H1 (cell line): ENCODE data around the gene TTF1. TPM values are rescaled to one million over a fixed set of nuclear protein-coding genes. Genes with fewer than 3 reads are reported as not detected.

Source experiments
- CTCF ChIA-PET: fragments of 300-600 bp; sonication (Branson Sonifier 250); formaldehyde crosslinking; loops from one replicate; lab custom pipeline; 2021; ENCODE audit not compliant: partially characterized antibody; lab: Charles Lee
- POLR2A ChIA-PET: fragments of 300-600 bp; sonication (Branson Sonifier 250); formaldehyde crosslinking; loops from one replicate; lab custom pipeline; 2021; ENCODE audit warnings: inconsistent platforms; ENCODE audit not compliant: partially characterized antibody; lab: Charles Lee
- DNase-seq, 2 experiments: peaks; one replicate each; pipeline versions ENCODE4 v3.0.0 to v3.0.0-alpha.2; 2010 to 2022; ENCODE audit warnings: low spot score in 2 of 2, low read depth in 1 of 2, mixed read lengths in 1 of 2
- FAIRE-seq: peaks from 2 replicates; lab custom pipeline; 2011; peaks lifted over from hg19 to GRCh38; lab: Jason Lieb, UNC
- H2AFZ ChIP-seq: 2 replicates; pipeline ENCODE4 v1.8.1; 2012; ENCODE audit warnings: low read length, inconsistent platforms
- H2AK5ac ChIP-seq: 2 replicates; pipeline ENCODE4 v1.6.1; 2013; ENCODE audit warnings: low read depth, low read length
- H2BK120ac ChIP-seq: replicated peaks from 2 replicates; pipeline ENCODE3; 2013; ENCODE audit warnings: low read depth, low read length, inconsistent platforms
- H2BK12ac ChIP-seq: 2 replicates; pipeline ENCODE4 v1.6.1; 2013; ENCODE audit warnings: low read depth, low read length
- H2BK15ac ChIP-seq: 2 replicates; pipeline ENCODE4 v1.6.1; 2013; ENCODE audit warnings: low read length
- H2BK20ac ChIP-seq: 2 replicates; pipeline ENCODE4 v1.6.1; 2013; ENCODE audit warnings: low read length
- H2BK5ac ChIP-seq: 2 replicates; pipeline ENCODE4 v1.6.1; 2013; ENCODE audit warnings: low read depth, low read length
- H3K14ac ChIP-seq: 2 replicates; pipeline ENCODE4 v1.6.1; 2013; ENCODE audit warnings: inconsistent platforms; ENCODE audit not compliant: insufficient read length
- H3K18ac ChIP-seq: 2 replicates; pipeline ENCODE4 v1.6.1; 2013; ENCODE audit warnings: low read length; ENCODE audit errors: extremely low read depth
- H3K23ac ChIP-seq: 2 replicates; pipeline ENCODE4 v1.6.1; 2013; ENCODE audit warnings: inconsistent platforms; ENCODE audit not compliant: insufficient read length
- H3K23me2 ChIP-seq: 2 replicates; pipeline ENCODE4 v1.6.1; 2013; ENCODE audit warnings: low read depth, low read length
- H3K27ac ChIP-seq: 2 replicates; pipeline ENCODE4 v1.6.1; 2011; ENCODE audit warnings: low read depth, low read length, inconsistent platforms
- H3K27me3 ChIP-seq, 4 experiments: replicated peaks in 1 of 4; 1 replicate in 1 of 4; 2 replicates in 3 of 4; pipeline versions ENCODE4 v1.6.1 to v1.8.1; 2011 to 2013; ENCODE audit warnings: low read length in 3 of 4, mild to moderate bottlenecking in 3 of 4, inconsistent platforms in 2 of 4, mixed read lengths in 2 of 4, moderate library complexity in 1 of 4; ENCODE audit not compliant: control insufficient read depth in 3 of 4, insufficient read depth in 3 of 4; ENCODE audit errors: extremely low read depth in 1 of 4
- H3K36me3 ChIP-seq, 4 experiments: 2 replicates each; pipeline versions ENCODE4 v1.6.1 to v1.8.1; 2011 to 2013; ENCODE audit warnings: mild to moderate bottlenecking in 4 of 4, low read length in 3 of 4, moderate library complexity in 2 of 4, control low read depth in 1 of 4, inconsistent platforms in 1 of 4; ENCODE audit not compliant: insufficient read depth in 4 of 4, control insufficient read depth in 2 of 4
- H3K4ac ChIP-seq: replicated peaks from 2 replicates; pipeline ENCODE3; 2013; ENCODE audit warnings: low read length, low read depth, mixed read lengths, inconsistent platforms; ENCODE audit not compliant: insufficient read length
- H3K4me1 ChIP-seq, 4 experiments: replicated peaks in 1 of 4; 1 replicate in 1 of 4; 2 replicates in 3 of 4; pipeline versions ENCODE4 v1.6.1 to v1.8.1; 2011 to 2013; ENCODE audit warnings: low read length in 3 of 4, inconsistent platforms in 2 of 4, mixed read lengths in 1 of 4; ENCODE audit not compliant: insufficient read depth in 4 of 4, control insufficient read depth in 3 of 4
- H3K4me2 ChIP-seq, 2 experiments: 2 replicates each; pipeline versions ENCODE4 v1.6.1 to v1.8.1; 2011 to 2013; ENCODE audit warnings: low read depth in 2 of 2, low read length in 2 of 2, control low read depth in 1 of 2, inconsistent platforms in 1 of 2, mild to moderate bottlenecking in 1 of 2; ENCODE audit not compliant: insufficient read depth in 1 of 2
- H3K4me3 ChIP-seq, 4 experiments: fragments of 200-600, 300-600 bp in 1 of 4; sonication (generic), shearing (Covaris generic), sonication (Bioruptor Twin) in 1 of 4; 2 replicates each; pipeline versions ENCODE4 v1.5.1 to v1.8.1; 2011 to 2016; ENCODE audit warnings: low read length in 4 of 4, low read depth in 3 of 4, control low read depth in 2 of 4, inconsistent platforms in 2 of 4, mild to moderate bottlenecking in 2 of 4, mixed read lengths in 1 of 4, moderate library complexity in 1 of 4; ENCODE audit not compliant: insufficient read depth in 2 of 4; ENCODE audit errors: extremely low read depth in 1 of 4
- H3K56ac ChIP-seq: replicated peaks from 2 replicates; pipeline ENCODE3; 2013; ENCODE audit warnings: low read depth, mild to moderate bottlenecking, mixed read lengths, low read length, inconsistent platforms; ENCODE audit not compliant: insufficient read length
- H3K79me1 ChIP-seq: 2 replicates; pipeline ENCODE4 v1.6.1; 2013; ENCODE audit warnings: low read depth, low read length, control low read depth
- H3K79me2 ChIP-seq, 2 experiments: 2 replicates each; pipeline versions ENCODE4 v1.6.1 to v1.8.1; 2012 to 2013; ENCODE audit warnings: low read length in 2 of 2, mild to moderate bottlenecking in 2 of 2, inconsistent platforms in 1 of 2; ENCODE audit not compliant: insufficient read depth in 2 of 2, control insufficient read depth in 1 of 2
- H3K9ac ChIP-seq, 4 experiments: replicated peaks in 1 of 4; 1 replicate in 1 of 4; 2 replicates in 3 of 4; pipeline versions ENCODE4 v1.6.1 to v1.8.1; 2011 to 2013; ENCODE audit warnings: low read depth in 3 of 4, low read length in 3 of 4, control low read depth in 2 of 4, mild to moderate bottlenecking in 2 of 4, moderate library complexity in 2 of 4, inconsistent platforms in 1 of 4; ENCODE audit errors: extremely low read depth in 1 of 4
- H3K9me3 ChIP-seq, 2 experiments: 2 replicates each; pipeline versions ENCODE4 v1.6.1 to v1.8.1; 2012 to 2013; ENCODE audit warnings: mild to moderate bottlenecking in 2 of 2, moderate library complexity in 2 of 2, control low read depth in 1 of 2, inconsistent platforms in 1 of 2, low read depth in 1 of 2, low read length in 1 of 2, mixed read lengths in 1 of 2; ENCODE audit not compliant: insufficient read depth in 2 of 2
- H4K20me1 ChIP-seq, 2 experiments: replicated peaks in 1 of 2; 2 replicates each; pipeline versions ENCODE3 to v1.8.1; 2011 to 2013; ENCODE audit warnings: inconsistent platforms in 2 of 2, low read length in 2 of 2, mild to moderate bottlenecking in 1 of 2; ENCODE audit not compliant: insufficient read depth in 2 of 2, control insufficient read depth in 1 of 2
- H4K5ac ChIP-seq: 2 replicates; pipeline ENCODE4 v1.6.1; 2013; ENCODE audit warnings: low read length, low read depth, mixed read lengths, inconsistent platforms; ENCODE audit not compliant: insufficient read length
- H4K8ac ChIP-seq: 2 replicates; pipeline ENCODE4 v1.8.0; 2013; ENCODE audit warnings: mild to moderate bottlenecking, moderate library complexity, low read length, inconsistent platforms; ENCODE audit not compliant: insufficient read depth; ENCODE audit errors: extremely low read depth
- H4K91ac ChIP-seq: replicated peaks from 2 replicates; pipeline ENCODE3; 2013; ENCODE audit warnings: low read length, mixed read lengths, inconsistent platforms; ENCODE audit not compliant: insufficient read length
- ASH2L ChIP-seq: fragments of 200-600, 300-600 bp; sonication (generic); IDR thresholded peaks from one replicate; pipeline ENCODE4 v1.7.1; 2017; ENCODE audit warnings: low read length
- CHD1 ChIP-seq: IDR thresholded peaks from 2 replicates; pipeline ENCODE4 v1.6.1; 2012; ENCODE audit warnings: low read depth, low read length, improper control_type of control experiment
- CTBP2 ChIP-seq: IDR thresholded peaks from 2 replicates; pipeline ENCODE4 v1.7.0; 2011; ENCODE audit warnings: borderline replicate concordance, mild to moderate bottlenecking, moderate library complexity, mixed read lengths, low read length; ENCODE audit not compliant: insufficient read depth, insufficient read length
- EGR1 ChIP-seq: IDR thresholded peaks from 2 replicates; pipeline ENCODE4 v1.6.1; 2011; ENCODE audit warnings: low read depth, low read length, borderline replicate concordance
- FOSL1 ChIP-seq: IDR thresholded peaks from 2 replicates; pipeline ENCODE4 v1.6.1; 2011; ENCODE audit warnings: mild to moderate bottlenecking, low read depth, low read length, moderate library complexity; ENCODE audit not compliant: insufficient read depth
- KDM5A ChIP-seq: fragments of 200-600 bp; IDR thresholded peaks from 2 replicates; pipeline ENCODE4 v1.7.1; 2012; ENCODE audit warnings: mild to moderate bottlenecking, low read length, inconsistent platforms, mixed read lengths
- NRF1 ChIP-seq: IDR thresholded peaks from 2 replicates; pipeline ENCODE4 v1.6.1; 2011; ENCODE audit warnings: mild to moderate bottlenecking, low read depth, low read length, improper control_type of control experiment
- POLR2A ChIP-seq, 2 experiments: IDR thresholded peaks; 1 replicate in 1 of 2; 2 replicates in 1 of 2; pipeline ENCODE4 v1.6.1; 2011; ENCODE audit warnings: low read depth in 2 of 2, low read length in 2 of 2, mild to moderate bottlenecking in 2 of 2; ENCODE audit errors: control extremely low read depth in 1 of 2
- RBBP5 ChIP-seq: IDR thresholded peaks from 2 replicates; pipeline ENCODE4 v1.7.1; 2012; ENCODE audit warnings: low read depth, mild to moderate bottlenecking, inconsistent platforms, low read length, moderate library complexity, borderline replicate concordance
- RXRA ChIP-seq: IDR thresholded peaks from 2 replicates; pipeline ENCODE4 v1.6.1; 2011; ENCODE audit warnings: low read depth, mild to moderate bottlenecking, low read length, moderate library complexity; ENCODE audit not compliant: insufficient read depth
- SIN3A ChIP-seq, 2 experiments: IDR thresholded peaks in 1 of 2; conservative IDR thresholded peaks in 1 of 2; 2 replicates each; pipeline ENCODE4 v1.6.1; 2011 to 2012; ENCODE audit warnings: low read length in 2 of 2, improper control_type of control experiment in 1 of 2, low read depth in 1 of 2, mild to moderate bottlenecking in 1 of 2
- SP2 ChIP-seq: IDR thresholded peaks from 2 replicates; pipeline ENCODE4 v1.6.1; 2012; ENCODE audit warnings: mild to moderate bottlenecking, low read length, inconsistent platforms
- TEAD4 ChIP-seq: IDR thresholded peaks from 2 replicates; pipeline ENCODE4 v1.6.1; 2012; ENCODE audit warnings: low read depth, low read length, inconsistent platforms, mixed read lengths
- ZNF274 ChIP-seq: IDR thresholded peaks from 2 replicates; pipeline ENCODE4 v1.7.0; 2012; ENCODE audit warnings: low read length, borderline replicate concordance; ENCODE audit errors: extremely low read depth
- WGBS, 2 experiments: shearing (Covaris generic) in 1 of 2; methylation state at CpG; one replicate each; pipeline versions ENCODE4 v1.1.6 to v1.1.7; 2013 to 2015; ENCODE audit warnings: low lambda C conversion rate in 2 of 2, mixed read lengths in 2 of 2, inconsistent platforms in 1 of 2, low coverage in 1 of 2, missing lambda C conversion rate in 1 of 2; ENCODE audit not compliant: insufficient replicate concordance in 2 of 2, insufficient coverage in 1 of 2, insufficient read length in 1 of 2; ENCODE audit errors: extremely low coverage in 1 of 2, missing lambda C conversion rate in 1 of 2; 5-methylcytosine and 5-hydroxymethylcytosine counted together
- polyA plus RNA-seq, 7 experiments: library from polyadenylated mRNA; depleted of rRNA in 3 of 7; stranded (reverse) in 5 of 7; unstranded in 2 of 7; fragments of >200 nt in 5 of 7; fragments of 200-250 nt in 2 of 7; gene quantifications; 1 replicate in 5 of 7; 2 replicates in 1 of 7; 4 replicates in 1 of 7; pipeline versions ENCODE4 v1.2.1 to v1.2.3, GENCODE V29; 2011 to 2013; ENCODE audit warnings: missing spikeins in 2 of 7, mixed read lengths in 2 of 7
- total RNA-seq: library from RNA; stranded (reverse); fragmentation: NEBNext Ultra II Directional; extraction: Animal tissue kit (Norgen Biotek cat#: 25700); gene quantifications from 2 replicates; pipeline ENCODE4 v1.2.1, GENCODE V29; 2021

TTF1 gene
- total and polyA plus RNA-seq, 2 of the 8 experiments (the other 6 are each of a cell fraction or from before 2014, with no cell fraction given): 7.8 to 22.2 TPM

GRCh38 chr9:132443951-132444607 is 37.4 kb upstream of the TTF1 start:
- WGBS, 2 experiments: 82% methylated on average over 10 of the region's 10 CpGs; no CpG with 5 or more reads in 1 of the 2 experiments
- TF ChIP-seq RBBP5: no peak
- TF ChIP-seq POLR2A (IDR thresholded peaks at IDR 0.05; ENCODE audit: control extremely low read depth in 1 of 2, low read depth in 2 of 2, low read length in 2 of 2): no peak
- no peak for TF ChIP-seq TEAD4
- TF ChIP-seq SP2: no peak
- TF ChIP-seq FOSL1: no peak
- no peak for TF ChIP-seq SIN3A (conservative IDR thresholded peaks at IDR 0.05 in 1 of 2, IDR thresholded peaks at IDR 0.05 in 1 of 2; ENCODE audit: low read depth in 1 of 2, low read length in 2 of 2)
- TF ChIP-seq EGR1: no peak
- TF ChIP-seq ASH2L: no peak
- TF ChIP-seq ZNF274: no peak
- no peak for TF ChIP-seq RXRA
- no peak for TF ChIP-seq KDM5A
- no peak for TF ChIP-seq NRF1
- TF ChIP-seq CHD1: no peak
- TF ChIP-seq CTBP2: no peak

More at GRCh38 chr9:132443951-132444607, 37.4 kb upstream of the TTF1 start:
- H3K79me2 ChIP-seq: no peaks in the 10 kb centered on the region
- H3K27me3 ChIP-seq: peaks cover 0 to 2% (median 0%) of the 10 kb centered on the region in 4 experiments; a peak in 1 of 7 replicates
- H3K4me3 ChIP-seq: no peak overlapping the region
- H3K4me1 ChIP-seq: peaks cover 4 to 9% (median 5%) of the 10 kb centered on the region in 4 experiments; a peak in 5 of 7 replicates
- no peak overlapping the region for H3K23ac ChIP-seq
- no peak overlapping the region for H3K18ac ChIP-seq
- no peak overlapping the region for H2BK15ac ChIP-seq
- H2AFZ ChIP-seq: no peak overlapping the region
- H2BK120ac ChIP-seq: no peak overlapping the region
- no peak overlapping the region for H2AK5ac ChIP-seq
- H3K27ac ChIP-seq: no peak overlapping the region
- H3K14ac ChIP-seq: no peak overlapping the region
- no peak overlapping the region for H3K56ac ChIP-seq
- H4K20me1 ChIP-seq: no peaks in the 10 kb centered on the region
- H3K36me3 ChIP-seq: no peaks in the 10 kb centered on the region
- no peak overlapping the region; the same call in 1 of the 2 replicates for H4K8ac ChIP-seq
- POLR2A ChIA-PET: no interaction called here
- H4K91ac ChIP-seq: no peak overlapping the region
- H3K23me2 ChIP-seq: no peaks in the 10 kb centered on the region
- no peak overlapping the region for H2BK5ac ChIP-seq
- no peak overlapping the region for H2BK20ac ChIP-seq
- no peak for FAIRE-seq
- no peak overlapping the region for H4K5ac ChIP-seq
- CTCF ChIA-PET: interaction anchor here (0.9 to 5.8 kb wide), 5 partner anchors 8 to 116 kb away, joined by 3 to 39 read pairs (median 3); no protein-coding TSS in a partner anchor
- no peaks in the 10 kb centered on the region for H3K79me1 ChIP-seq
- no peak overlapping the region for H3K4me2 ChIP-seq
- no peak overlapping the region for H2BK12ac ChIP-seq
- no peaks in the 10 kb centered on the region for H3K9me3 ChIP-seq
- DNase-seq: no peak
- H3K9ac ChIP-seq: no peak overlapping the region
- H3K4ac ChIP-seq: no peak overlapping the region
